Ascending aorta (tissue), 2 donors: ENCODE results near the gene PDHA1. TPM values are rescaled to one million over a fixed set of nuclear protein-coding genes. Genes with fewer than 3 reads are reported as not detected.

ENCODE experiments used
- DNase-seq, 2 donors: peaks; one replicate each; pipeline ENCODE4 v3.0.0-alpha.2; 2019; ENCODE audit warnings: low spot score in 2 of 2
- H3K27ac ChIP-seq, 2 donors: fragments of 200-600 bp; sonication (generic); one replicate each; pipeline ENCODE4 v1.5.1; 2016 to 2017; ENCODE audit warnings: mild to moderate bottlenecking in 1 of 2
- H3K27me3 ChIP-seq: fragments of 200-600 bp; sonication (generic); one replicate; pipeline ENCODE4 v1.5.1; 2017
- H3K36me3 ChIP-seq, 2 donors: fragments of 200-600 bp; sonication (generic); one replicate each; pipeline ENCODE4 v1.5.1; 2016
- H3K4me1 ChIP-seq, 2 donors: fragments of 200-600 bp; sonication (generic); one replicate each; pipeline ENCODE4 v1.5.1; 2016 to 2017; ENCODE audit warnings: mild to moderate bottlenecking in 1 of 2
- H3K4me3 ChIP-seq, 2 donors: fragments of 200-600 bp; sonication (generic); one replicate each; pipeline ENCODE4 v1.5.1; 2016 to 2017; ENCODE audit warnings: mild to moderate bottlenecking in 1 of 2
- H3K9me3 ChIP-seq, 2 donors: fragments of 200-600 bp; sonication (generic); one replicate each; pipeline ENCODE4 v1.5.1; 2016
- intact Hi-C: fragments of 100-400 bp; cut with DNase I; formaldehyde crosslinking; loops from one replicate; pipeline ENCODE4 v1.15.1; 2023
- total RNA-seq: library from RNA; depleted of rRNA; stranded (reverse); fragments of >200 nt; gene quantifications from one replicate; pipeline ENCODE4 v1.1.0, GENCODE V29; 2016
- TF ChIP-seq, protein P1 (sequence below), 3 experiments: fragments of 200-600 bp in 2 of 3; fragments of 450-650 bp in 1 of 3; sonication (generic) in 2 of 3; IDR thresholded peaks; one replicate each; pipeline ENCODE4 v1.5.1; 2016 to 2019; ENCODE audit warnings: antibody characterized with exemption in 3 of 3, mild to moderate bottlenecking in 1 of 3, moderate library complexity in 1 of 3

The PDHA1 gene
- total RNA-seq, 1 donor from 2014 or later: 30.9 TPM

DNA sequence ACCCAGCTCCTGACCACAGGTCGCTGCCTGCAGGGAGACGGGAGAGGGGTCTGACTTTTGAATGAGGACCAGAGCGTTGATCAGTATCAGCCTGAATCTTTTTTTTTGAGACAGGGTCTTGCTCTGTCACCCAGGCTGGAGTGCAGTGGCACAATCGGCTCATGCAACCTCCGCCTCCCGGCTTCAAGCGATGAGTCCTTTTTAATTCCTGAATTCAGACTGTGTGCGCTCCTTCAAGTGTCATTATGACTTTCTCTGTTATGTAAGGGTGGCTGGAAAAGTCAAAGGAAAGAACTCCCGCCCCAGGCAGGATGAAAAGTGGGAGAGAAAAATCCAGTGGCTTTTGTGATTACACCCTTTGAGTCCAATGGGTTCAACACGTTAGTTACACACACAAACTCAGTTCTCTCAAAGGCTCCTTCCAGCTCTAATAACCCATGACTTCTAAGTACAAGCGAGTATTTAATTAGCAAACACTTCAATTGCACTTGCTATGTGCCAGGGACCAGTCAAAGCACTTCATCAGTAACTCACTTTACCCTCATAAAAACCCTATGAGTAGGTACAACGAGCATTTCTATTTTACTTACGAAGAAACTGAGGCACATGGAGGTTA, 44.4 kb downstream of the PDHA1 start:
- no peaks in the 10 kb centered on the region for H3K4me1 ChIP-seq
- H3K4me3 ChIP-seq: no peak overlapping the region
- H3K27me3 ChIP-seq: no peaks in the 10 kb centered on the region
- intact Hi-C loops: loop anchor here (10.0 kb wide), 1 partner anchor 77 kb away; no protein-coding TSS in a partner anchor
- no peak overlapping the region for H3K27ac ChIP-seq
- TF ChIP-seq, protein P1, sequence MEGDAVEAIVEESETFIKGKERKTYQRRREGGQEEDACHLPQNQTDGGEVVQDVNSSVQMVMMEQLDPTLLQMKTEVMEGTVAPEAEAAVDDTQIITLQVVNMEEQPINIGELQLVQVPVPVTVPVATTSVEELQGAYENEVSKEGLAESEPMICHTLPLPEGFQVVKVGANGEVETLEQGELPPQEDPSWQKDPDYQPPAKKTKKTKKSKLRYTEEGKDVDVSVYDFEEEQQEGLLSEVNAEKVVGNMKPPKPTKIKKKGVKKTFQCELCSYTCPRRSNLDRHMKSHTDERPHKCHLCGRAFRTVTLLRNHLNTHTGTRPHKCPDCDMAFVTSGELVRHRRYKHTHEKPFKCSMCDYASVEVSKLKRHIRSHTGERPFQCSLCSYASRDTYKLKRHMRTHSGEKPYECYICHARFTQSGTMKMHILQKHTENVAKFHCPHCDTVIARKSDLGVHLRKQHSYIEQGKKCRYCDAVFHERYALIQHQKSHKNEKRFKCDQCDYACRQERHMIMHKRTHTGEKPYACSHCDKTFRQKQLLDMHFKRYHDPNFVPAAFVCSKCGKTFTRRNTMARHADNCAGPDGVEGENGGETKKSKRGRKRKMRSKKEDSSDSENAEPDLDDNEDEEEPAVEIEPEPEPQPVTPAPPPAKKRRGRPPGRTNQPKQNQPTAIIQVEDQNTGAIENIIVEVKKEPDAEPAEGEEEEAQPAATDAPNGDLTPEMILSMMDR (IDR thresholded peaks at IDR 0.05): no peak
- no peaks in the 10 kb centered on the region for H3K9me3 ChIP-seq
- H3K36me3 ChIP-seq: no peaks in the 10 kb centered on the region
- DNase-seq: no peak

DNA sequence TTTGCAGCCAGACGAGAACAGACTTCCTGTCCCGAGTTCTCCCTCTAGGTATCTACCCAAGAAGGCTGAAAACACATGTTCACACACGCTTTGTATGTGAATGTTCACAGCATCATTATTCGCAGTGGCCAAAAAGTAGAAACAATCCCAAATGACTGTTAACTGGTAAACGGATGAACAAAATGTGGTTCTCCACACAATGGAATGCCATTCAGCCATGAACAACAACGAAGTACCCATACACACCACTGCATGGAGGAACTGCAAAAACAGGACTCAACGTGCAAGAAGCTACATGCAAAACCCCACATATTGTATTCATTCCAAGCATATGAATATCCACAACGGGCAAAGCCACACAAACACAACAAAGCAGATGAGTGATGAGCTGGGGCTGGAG, 45.0 kb downstream of the PDHA1 start:
- DNase-seq: no peak
- H3K4me3 ChIP-seq: no peak overlapping the region
- no peaks in the 10 kb centered on the region for H3K9me3 ChIP-seq
- TF ChIP-seq, protein P1 (IDR thresholded peaks at IDR 0.05): no peak
- H3K27me3 ChIP-seq: no peaks in the 10 kb centered on the region
- H3K4me1 ChIP-seq: no peaks in the 10 kb centered on the region
- H3K27ac ChIP-seq: no peak overlapping the region
- H3K36me3 ChIP-seq: no peaks in the 10 kb centered on the region
- intact Hi-C loops: loop anchor here (10.0 kb wide), 1 partner anchor 76 kb away; no protein-coding TSS in a partner anchor

DNA sequence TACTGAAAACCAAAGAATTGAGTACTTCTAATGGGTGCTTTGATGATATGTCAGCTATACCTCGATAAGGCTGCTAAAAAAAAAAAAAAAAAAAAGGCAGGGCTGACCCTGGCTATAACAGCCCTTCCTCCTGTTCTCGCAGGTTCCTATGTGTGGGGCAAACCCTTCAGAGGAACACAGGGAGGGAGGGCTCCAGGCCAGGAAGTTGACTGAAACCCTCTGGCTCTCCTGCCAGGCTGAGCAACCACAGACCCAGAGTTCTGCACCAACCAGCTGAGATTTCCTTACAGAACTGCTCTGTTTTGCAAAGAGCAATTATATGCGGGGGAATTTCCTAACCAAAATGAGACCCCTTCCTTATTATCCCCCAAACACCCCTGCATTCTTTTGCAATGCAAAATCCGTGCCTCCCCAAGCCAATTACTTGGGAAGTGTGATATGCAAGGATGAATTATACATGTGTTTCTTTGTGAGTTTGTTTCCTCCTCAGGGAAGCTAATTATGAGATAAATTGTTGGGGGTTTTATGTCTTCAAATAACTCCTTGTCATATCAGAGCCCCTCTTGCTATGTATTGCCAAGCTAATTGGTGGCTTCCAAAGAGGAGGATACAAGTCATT, 45.6 kb downstream of the PDHA1 start:
- no peak for DNase-seq
- intact Hi-C loops: loop anchor here (10.0 kb wide), 1 partner anchor 75 kb away; no protein-coding TSS in a partner anchor
- Histone ChIP-seq H3K27ac (no peak overlapping the region), H3K27me3 (no peaks in the 10 kb centered on the region), H3K36me3 (no peaks in the 10 kb centered on the region), H3K4me3 (no peak overlapping the region), H3K4me1 (no peaks in the 10 kb centered on the region), H3K9me3 (no peaks in the 10 kb centered on the region)
- TF ChIP-seq, protein P1 (IDR thresholded peaks at IDR 0.05): no peak

DNA sequence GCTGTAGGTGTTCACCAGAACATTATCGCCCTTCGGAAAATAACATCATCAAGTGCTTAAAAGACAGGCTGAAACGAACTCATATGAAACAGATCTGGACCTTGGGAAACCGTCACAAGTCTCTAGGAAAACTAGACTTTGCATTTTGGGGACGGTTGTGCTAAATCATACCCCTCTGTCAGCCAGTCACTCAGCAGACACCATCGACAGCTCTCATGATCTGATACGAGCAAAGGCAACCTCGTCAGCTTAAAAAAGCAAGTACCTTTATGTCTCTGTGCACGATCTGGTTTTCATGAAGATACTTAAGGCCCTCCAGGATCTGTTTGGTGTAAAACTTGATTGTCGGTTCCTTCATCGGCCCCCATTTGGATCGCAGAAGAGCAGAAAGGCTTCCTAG, 48.4 kb downstream of the PDHA1 start:
- DNase-seq: no peak
- intact Hi-C loops: loop anchor here (10.0 kb wide), 1 partner anchor 713 kb away; no protein-coding TSS in a partner anchor
- no peaks in the 10 kb centered on the region for H3K4me1 ChIP-seq
- no peaks in the 10 kb centered on the region for H3K27me3 ChIP-seq
- H3K9me3 ChIP-seq: no peaks in the 10 kb centered on the region
- TF ChIP-seq, protein P1 (IDR thresholded peaks at IDR 0.05): no peak
- H3K27ac ChIP-seq: no peak overlapping the region
- no peaks in the 10 kb centered on the region for H3K36me3 ChIP-seq
- H3K4me3 ChIP-seq: no peak overlapping the region

DNA sequence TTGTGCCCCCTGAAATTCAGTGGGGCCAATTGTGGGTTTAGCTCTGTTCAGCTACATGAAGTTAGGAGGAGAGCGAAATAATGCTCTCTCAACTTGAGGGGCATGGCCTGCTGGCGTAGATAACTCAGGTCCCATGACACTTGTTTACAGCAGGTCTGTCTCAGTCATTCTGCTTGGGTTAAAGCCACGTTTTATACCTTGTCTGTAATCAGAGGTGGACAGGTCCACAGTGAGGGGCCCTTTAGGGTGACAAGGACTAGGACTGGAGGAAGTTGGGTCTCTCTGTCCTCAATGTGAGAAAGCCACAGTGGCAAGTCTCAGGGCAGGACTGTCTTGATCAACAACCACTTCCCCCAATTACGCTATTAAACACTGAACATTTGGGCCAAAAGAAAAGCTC, 49.0 kb downstream of the PDHA1 start:
- Histone ChIP-seq H3K4me3 (no peak overlapping the region), H3K27ac (no peak overlapping the region), H3K36me3 (no peaks in the 10 kb centered on the region), H3K9me3 (no peaks in the 10 kb centered on the region), H3K27me3 (no peaks in the 10 kb centered on the region), H3K4me1 (no peaks in the 10 kb centered on the region)
- TF ChIP-seq, protein P1 (IDR thresholded peaks at IDR 0.05): no peak
- DNase-seq: no peak
- intact Hi-C loops: loop anchor here (10.0 kb wide), 1 partner anchor 712 kb away; no protein-coding TSS in a partner anchor
